ENCODE data around the gene ZNF410.

Gene ZNF410

DNA sequence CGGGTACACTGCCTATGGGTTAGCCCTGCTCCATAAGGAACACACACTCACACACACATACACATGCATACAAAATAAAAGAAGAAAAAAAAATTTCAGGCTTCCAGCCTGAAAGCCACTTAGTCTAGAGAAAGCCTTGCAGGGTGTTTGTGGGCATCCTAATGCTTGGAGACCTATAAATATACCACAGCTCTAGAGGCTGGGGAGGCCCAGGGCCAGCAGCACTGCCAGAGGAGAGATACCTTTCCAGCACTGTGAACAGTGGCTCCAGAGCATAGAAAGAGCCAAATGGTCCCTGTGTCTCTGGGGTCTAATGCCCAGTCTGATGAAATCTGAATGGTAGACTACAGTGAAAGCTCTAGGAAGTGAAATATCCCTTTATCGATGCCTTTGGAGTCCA is 50.4 kb downstream of the ZNF410 start:
- H3K4me3 ChIP-seq (ENCODE audit: low read depth, low read length) = no peak overlapping the region
- DNase-seq (ENCODE audit: low read depth) = no peak
- TF ChIP-seq, protein P1, sequence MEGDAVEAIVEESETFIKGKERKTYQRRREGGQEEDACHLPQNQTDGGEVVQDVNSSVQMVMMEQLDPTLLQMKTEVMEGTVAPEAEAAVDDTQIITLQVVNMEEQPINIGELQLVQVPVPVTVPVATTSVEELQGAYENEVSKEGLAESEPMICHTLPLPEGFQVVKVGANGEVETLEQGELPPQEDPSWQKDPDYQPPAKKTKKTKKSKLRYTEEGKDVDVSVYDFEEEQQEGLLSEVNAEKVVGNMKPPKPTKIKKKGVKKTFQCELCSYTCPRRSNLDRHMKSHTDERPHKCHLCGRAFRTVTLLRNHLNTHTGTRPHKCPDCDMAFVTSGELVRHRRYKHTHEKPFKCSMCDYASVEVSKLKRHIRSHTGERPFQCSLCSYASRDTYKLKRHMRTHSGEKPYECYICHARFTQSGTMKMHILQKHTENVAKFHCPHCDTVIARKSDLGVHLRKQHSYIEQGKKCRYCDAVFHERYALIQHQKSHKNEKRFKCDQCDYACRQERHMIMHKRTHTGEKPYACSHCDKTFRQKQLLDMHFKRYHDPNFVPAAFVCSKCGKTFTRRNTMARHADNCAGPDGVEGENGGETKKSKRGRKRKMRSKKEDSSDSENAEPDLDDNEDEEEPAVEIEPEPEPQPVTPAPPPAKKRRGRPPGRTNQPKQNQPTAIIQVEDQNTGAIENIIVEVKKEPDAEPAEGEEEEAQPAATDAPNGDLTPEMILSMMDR (conservative IDR thresholded peaks at IDR 0.05; ENCODE audit: low read depth, low read length) = no peak

DNA sequence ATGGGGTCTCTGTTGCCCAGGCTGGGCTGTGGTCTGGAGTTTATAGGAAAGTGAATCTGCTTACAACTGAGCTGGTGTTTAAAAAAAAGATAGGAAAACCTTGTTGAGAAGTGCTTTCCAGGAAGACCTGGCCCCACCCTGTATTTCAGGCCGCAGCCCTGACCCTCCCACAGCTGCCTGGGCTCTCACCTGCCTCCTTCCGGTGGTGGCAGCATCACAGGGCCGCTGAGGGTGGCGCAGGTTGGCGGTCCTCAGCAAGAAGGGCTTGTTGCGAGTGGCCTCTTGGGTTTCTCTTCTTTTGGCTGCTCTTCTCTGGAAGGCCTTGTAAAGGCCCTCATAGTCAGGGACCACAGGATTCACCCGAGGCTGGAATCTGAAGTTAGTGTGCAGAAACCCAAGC is 55.5 kb downstream of the ZNF410 start:
- no peak overlapping the region for H3K4me3 ChIP-seq (ENCODE audit: low read depth, low read length)
- DNase-seq (ENCODE audit: low read depth) = no peak
- TF ChIP-seq, protein P1 (conservative IDR thresholded peaks at IDR 0.05; ENCODE audit: low read depth, low read length) = no peak

DNA sequence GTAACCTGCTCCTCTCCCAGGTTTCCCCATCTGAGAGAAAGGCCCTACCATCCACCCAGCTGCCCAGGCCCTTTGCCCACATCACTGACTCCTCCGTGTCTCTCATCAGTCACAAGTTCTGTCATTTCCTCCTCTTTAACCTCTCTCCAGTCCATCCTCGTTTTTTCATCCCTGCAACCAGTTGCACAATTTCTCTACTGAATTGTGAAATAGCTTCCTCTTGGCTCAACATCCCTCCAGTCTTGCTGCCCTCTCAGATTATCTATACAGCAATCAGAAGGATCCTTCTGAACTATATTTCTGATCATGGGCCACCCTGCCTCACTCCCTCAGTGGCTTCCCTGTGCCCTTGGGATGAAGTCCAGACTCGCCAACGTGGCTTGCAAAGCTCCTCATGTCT is 56.4 kb downstream of the ZNF410 start:
- DNase-seq (ENCODE audit: low read depth) = peak; percentile 80
- H3K4me3 ChIP-seq (ENCODE audit: low read depth, low read length) = no peak overlapping the region

DNA sequence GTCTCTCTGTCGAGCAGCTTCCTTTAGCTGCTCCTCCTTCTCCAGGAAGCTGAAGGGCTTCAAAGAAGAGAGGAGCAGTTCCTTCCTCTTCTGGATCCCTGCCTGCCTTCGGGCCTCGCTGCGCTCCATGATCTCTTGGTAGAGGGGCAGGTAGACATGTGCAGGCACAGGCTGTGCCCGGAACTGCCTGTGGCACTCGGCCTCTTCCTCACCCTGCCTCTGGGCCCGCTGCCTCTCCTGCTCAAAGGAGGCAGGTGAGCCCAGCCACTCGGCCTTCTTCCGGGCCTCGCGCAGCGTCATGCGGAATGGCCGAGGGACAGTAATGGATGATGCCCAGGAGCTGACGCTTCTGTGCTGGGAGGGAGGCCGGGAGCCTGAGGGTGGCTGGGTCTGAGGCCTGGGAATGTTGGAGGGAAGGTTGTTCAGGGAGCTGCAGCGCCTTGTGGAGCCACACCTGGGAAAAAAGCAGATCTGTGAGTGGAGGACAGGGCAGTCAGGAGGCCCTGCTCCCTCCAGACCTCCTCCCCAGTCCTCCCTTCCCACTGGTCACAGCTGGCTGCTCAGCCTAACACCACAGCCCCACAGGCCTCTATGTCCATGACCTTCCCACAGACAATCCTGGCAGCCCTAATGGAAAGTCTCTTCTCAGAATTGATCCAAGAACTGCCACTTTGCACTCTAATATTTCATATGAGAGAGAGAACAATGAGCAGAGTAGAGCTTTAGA is 57.9 kb downstream of the ZNF410 start:
- no peak overlapping the region for H3K4me3 ChIP-seq (ENCODE audit: low read depth, low read length)
- DNase-seq (ENCODE audit: low read depth) = no peak
- TF ChIP-seq, protein P1 (conservative IDR thresholded peaks at IDR 0.05; ENCODE audit: low read depth, low read length) = no peak

More for the DNA sequence above, 56.4 kb downstream of the ZNF410 start:
- TF ChIP-seq, protein P1 (conservative IDR thresholded peaks at IDR 0.05; ENCODE audit: low read depth, low read length) = no peak

DNA sequence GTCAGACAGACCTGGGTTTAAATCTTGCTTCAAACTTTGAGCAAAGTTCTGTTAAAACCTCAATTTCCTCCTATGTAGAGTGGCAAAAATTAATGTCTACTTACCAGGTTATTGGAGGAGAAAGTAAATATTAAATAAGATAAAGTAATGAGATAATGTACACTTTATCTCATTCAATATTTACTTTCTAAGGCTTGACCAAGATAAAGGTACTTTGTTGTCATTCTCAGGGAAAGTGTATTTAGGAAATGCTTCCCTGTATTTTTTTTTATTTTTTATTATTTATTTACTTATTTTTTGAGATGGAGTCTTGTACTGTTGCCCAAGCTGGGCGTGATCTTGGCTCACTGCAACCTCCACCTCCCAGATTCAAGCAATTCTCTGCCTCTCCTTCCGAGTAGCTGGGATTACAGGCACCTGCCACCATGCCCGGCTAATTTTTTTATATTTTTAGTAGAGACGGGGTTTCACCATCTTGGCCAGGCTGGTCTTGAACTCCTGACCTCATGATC is 58.6 kb downstream of the ZNF410 start:
- no peak for DNase-seq (ENCODE audit: low read depth)
- TF ChIP-seq, protein P1 (conservative IDR thresholded peaks at IDR 0.05; ENCODE audit: low read depth, low read length) = no peak
- no peak overlapping the region for H3K4me3 ChIP-seq (ENCODE audit: low read depth, low read length)

DNA sequence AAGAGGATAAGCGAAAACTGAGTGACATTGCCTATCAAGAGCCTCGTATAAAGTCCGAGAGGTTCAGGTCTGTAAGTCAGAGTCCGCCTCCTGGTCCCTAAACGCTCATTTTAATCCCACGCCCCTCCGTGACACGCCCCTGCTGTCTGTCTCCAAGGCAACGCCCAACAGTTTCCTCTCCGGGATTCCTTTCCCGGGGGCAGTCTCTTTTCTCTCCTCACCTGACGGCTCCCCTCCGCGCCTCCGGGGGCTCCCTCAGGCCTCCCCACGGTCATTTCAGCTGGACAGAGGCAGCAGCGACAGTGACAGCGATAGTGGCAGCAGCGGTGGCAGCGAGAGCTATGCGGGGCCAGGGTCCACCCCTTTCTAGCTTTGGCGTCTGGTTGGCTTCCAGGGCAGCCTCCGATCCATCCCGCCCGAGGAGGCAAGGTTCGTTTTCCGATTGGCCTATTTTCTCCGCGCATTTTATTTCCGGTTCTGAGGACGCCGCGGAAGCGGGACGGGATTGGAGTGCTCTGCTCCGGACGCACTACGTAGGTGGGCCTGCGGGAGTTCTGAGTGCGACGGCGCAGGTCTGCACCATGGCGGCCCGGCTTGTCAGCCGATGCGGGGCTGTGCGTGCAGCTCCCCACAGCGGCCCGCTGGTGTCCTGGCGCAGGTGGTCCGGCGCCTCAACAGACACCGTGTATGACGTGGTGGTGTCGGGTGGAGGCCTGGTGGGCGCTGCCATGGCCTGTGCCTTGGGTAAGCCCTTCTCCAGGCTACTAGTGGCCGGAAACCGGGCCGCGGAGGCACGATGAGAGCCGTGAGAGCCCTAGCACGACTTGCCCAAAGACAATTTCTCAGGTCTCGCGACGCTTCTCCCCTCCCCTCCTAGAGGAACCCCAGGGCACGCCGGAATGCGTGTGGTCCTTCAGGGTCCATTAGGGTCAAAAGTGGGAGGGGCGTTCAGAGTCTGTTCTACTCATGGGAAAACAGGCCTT is 63.4 kb downstream of the ZNF410 start, which contains the start of the genes COQ6 and FAM161B:
COQ6 (plus strand) TSS at position 551 of the 983 bp plus-strand sequence; CDS start at position 582, 31 bp downstream.
FAM161B (minus strand) TSS at position 343 of the 983 bp plus-strand sequence; CDS start at position 275, 68 bp downstream.
- DNase-seq (ENCODE audit: low read depth) = peak; percentile 98
- TF ChIP-seq, protein P1 (conservative IDR thresholded peaks at IDR 0.05; ENCODE audit: low read depth, low read length) = no peak
- H3K4me3 ChIP-seq (ENCODE audit: low read depth, low read length) = peak within 1 kb of the TSS; percentile 99

Measured in choroid plexus epithelial cell (primary cell).